Measurements from ENCODE around the gene BTBD1. TPM values are rescaled to one million over a fixed set of nuclear protein-coding genes. Genes with fewer than 3 reads are reported as not detected.

The BTBD1 gene
- total RNA-seq, 1 experiment from 2014 or later = 80.0 TPM

DNA sequence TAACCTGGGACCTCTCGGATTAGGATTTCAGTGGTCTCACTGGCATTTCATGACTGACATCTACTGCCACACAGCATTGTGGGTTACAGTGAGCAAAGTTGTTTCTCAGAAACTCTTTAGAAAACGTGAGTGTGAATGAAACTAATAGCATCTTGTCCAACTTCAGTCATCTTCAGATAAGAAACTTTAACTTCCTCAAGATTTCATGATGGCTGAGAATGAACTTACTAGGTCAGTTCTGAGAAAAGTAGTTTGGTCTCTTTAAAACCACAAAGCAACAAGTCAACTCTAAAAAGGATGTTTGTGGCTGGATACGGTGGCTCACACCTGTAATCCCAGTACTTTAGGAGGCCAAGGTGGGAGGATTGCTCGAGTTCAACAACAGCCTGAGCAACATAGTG, 100.4 kb downstream of the BTBD1 start:
- Histone ChIP-seq H3K27ac (ENCODE audit: low read depth, low read length) (no peak overlapping the region), H3K9me2 (ENCODE audit: insufficient read depth) (no peaks in the 10 kb centered on the region), H2AFZ (ENCODE audit: low read depth, low read length, poor library complexity, severe bottlenecking) (no peak overlapping the region), H3K36me3 (ENCODE audit: control insufficient read depth in 1 of 2, insufficient read depth in 2 of 2, low read length in 2 of 2) (no peaks in the 10 kb centered on the region), H3K4me3 (replicated peaks in 1 of 2; ENCODE audit: low read depth in 1 of 2, low read length in 2 of 2) (no peak overlapping the region), H3K9ac (ENCODE audit: low read length) (no peak overlapping the region), H4K20me1 (ENCODE audit: insufficient read depth) (no peaks in the 10 kb centered on the region), H3K4me2 (ENCODE audit: low read length) (no peak overlapping the region), H3K79me2 (ENCODE audit: insufficient read depth, low read length) (no peaks in the 10 kb centered on the region), H3K9me3 (ENCODE audit: control insufficient read depth in 1 of 2, insufficient read depth in 1 of 2, low read depth in 1 of 2, low read length in 2 of 2) (no peaks in the 10 kb centered on the region), H3K27me3 (ENCODE audit: insufficient read depth, low read length) (0 out of 2 replicates have a peak, but pooled peaks cover 4% of the 10 kb centered on the region), H3K4me1 (ENCODE audit: control insufficient read depth in 1 of 2, insufficient read depth in 2 of 2, low read length in 2 of 2) (no peaks in the 10 kb centered on the region)
- POLR2A ChIA-PET = no interaction called here
- no peak for TF ChIP-seq FOSL1 (IDR thresholded peaks at IDR 0.05; ENCODE audit: low read depth)
- no peak for TF ChIP-seq POLR2AphosphoS5 (IDR thresholded peaks at IDR 0.05; ENCODE audit: low read depth, low read length)
- no TSS peak for BruUV-seq (replicated peaks)
- DNase-seq (ENCODE audit: low read depth, low spot score) (no peak), ATAC-seq (no peak)
- RAD21 ChIA-PET (ENCODE audit: low non-redundant PET in 1 of 2, low total read pairs in 2 of 2, uncharacterized antibody in 2 of 2, unreplicated experiment in 2 of 2) = no interaction called here
- intact Hi-C loops (cut with micrococcal nuclease) = no loop called here
- CTCF ChIA-PET = no interaction called here

Small RNAs within 50 kb of the gene (microRNA-seq; reads per million reads assigned to microRNA genes)
- gene MIR4515 (ENCODE audit: borderline number of aligned reads) = not detected

Other genes with a start within 250 kb of the BTBD1 start
- 3.9 TPM for gene HOMER2, start 114.5 kb downstream of the BTBD1 start, total RNA-seq (2021; ENCODE audit: unreplicated experiment)
- 16.5 TPM for gene RAMAC, start 81.0 kb downstream of the BTBD1 start, total RNA-seq (2021; ENCODE audit: unreplicated experiment)
- 26.0 TPM for gene C15orf40, start 55.6 kb downstream of the BTBD1 start, total RNA-seq (2021; ENCODE audit: unreplicated experiment)
- gene TM6SF1, start 40.4 kb upstream of the BTBD1 start, total RNA-seq (2021; ENCODE audit: unreplicated experiment) = not detected
- gene HDGFL3, start 140.6 kb upstream of the BTBD1 start, total RNA-seq (2021; ENCODE audit: unreplicated experiment) = 0.64 TPM
- not detected for gene BNC1, start 217.4 kb upstream of the BTBD1 start, total RNA-seq (2021; ENCODE audit: unreplicated experiment)

All from HCT116 (cell line).